ENCODE results near the gene HSPA12B.

HSPA12B gene

DNA sequence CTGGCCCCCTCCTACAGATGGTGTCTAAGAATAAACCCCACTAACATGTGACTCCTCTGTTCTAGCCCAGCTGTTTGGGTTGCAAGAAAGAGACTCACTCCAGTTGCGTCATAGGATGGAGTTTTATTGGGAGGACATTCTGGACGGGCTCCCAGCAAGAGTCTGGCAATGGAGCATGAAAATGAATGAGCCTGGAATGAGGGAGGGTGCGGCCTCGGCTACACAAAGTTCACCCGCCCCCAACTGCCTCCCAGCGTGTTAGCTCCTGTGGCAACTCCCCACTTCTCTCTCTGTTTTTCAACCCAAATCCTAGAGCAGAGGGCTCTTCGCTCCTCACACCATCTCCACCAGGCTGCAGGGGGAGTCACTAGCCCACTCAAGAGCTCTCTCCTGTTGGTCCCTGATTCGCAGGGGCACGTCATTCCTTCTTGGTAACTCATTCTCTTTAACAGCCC lies 45.6 kb upstream of the HSPA12B start (continued):
- TF ChIP-seq ZNF24 (tag by site-specific recombination; IDR thresholded peaks at IDR 0.05) (0 out of 2 replicates have a peak, but pooled peaks have one; percentile 30), ZNF157 (tag by site-specific recombination; IDR thresholded peaks at IDR 0.05) (no peak), GLIS2 (tag by site-specific recombination; IDR thresholded peaks at IDR 0.05) (peak; percentile 32; the same call in 1 of the 2 replicates), KLF9 (tag by site-specific recombination; IDR thresholded peaks at IDR 0.05; ENCODE audit: low read depth) (0 out of 2 replicates have a peak, but pooled peaks have one; percentile 6), ZNF169 (tag by site-specific recombination; IDR thresholded peaks at IDR 0.05) (no peak), KLF1 (tag by site-specific recombination; IDR thresholded peaks at IDR 0.05) (peak; percentile 21; the same call in 1 of the 2 replicates), ZNF423 (tag by site-specific recombination; IDR thresholded peaks at IDR 0.05) (no peak)
- TF ChIP-seq, protein P1, sequence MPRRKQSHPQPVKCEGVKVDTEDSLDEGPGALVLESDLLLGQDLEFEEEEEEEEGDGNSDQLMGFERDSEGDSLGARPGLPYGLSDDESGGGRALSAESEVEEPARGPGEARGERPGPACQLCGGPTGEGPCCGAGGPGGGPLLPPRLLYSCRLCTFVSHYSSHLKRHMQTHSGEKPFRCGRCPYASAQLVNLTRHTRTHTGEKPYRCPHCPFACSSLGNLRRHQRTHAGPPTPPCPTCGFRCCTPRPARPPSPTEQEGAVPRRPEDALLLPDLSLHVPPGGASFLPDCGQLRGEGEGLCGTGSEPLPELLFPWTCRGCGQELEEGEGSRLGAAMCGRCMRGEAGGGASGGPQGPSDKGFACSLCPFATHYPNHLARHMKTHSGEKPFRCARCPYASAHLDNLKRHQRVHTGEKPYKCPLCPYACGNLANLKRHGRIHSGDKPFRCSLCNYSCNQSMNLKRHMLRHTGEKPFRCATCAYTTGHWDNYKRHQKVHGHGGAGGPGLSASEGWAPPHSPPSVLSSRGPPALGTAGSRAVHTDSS (tag by site-specific recombination; IDR thresholded peaks at IDR 0.05), result no peak
- TF ChIP-seq, protein P2, sequence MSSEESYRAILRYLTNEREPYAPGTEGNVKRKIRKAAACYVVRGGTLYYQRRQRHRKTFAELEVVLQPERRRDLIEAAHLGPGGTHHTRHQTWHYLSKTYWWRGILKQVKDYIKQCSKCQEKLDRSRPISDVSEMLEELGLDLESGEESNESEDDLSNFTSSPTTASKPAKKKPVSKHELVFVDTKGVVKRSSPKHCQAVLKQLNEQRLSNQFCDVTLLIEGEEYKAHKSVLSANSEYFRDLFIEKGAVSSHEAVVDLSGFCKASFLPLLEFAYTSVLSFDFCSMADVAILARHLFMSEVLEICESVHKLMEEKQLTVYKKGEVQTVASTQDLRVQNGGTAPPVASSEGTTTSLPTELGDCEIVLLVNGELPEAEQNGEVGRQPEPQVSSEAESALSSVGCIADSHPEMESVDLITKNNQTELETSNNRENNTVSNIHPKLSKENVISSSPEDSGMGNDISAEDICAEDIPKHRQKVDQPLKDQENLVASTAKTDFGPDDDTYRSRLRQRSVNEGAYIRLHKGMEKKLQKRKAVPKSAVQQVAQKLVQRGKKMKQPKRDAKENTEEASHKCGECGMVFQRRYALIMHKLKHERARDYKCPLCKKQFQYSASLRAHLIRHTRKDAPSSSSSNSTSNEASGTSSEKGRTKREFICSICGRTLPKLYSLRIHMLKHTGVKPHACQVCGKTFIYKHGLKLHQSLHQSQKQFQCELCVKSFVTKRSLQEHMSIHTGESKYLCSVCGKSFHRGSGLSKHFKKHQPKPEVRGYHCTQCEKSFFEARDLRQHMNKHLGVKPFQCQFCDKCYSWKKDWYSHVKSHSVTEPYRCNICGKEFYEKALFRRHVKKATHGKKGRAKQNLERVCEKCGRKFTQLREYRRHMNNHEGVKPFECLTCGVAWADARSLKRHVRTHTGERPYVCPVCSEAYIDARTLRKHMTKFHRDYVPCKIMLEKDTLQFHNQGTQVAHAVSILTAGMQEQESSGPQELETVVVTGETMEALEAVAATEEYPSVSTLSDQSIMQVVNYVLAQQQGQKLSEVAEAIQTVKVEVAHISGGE (tag by site-specific recombination; conservative IDR thresholded peaks at IDR 0.05; ENCODE audit: low read depth), result no peak

DNA sequence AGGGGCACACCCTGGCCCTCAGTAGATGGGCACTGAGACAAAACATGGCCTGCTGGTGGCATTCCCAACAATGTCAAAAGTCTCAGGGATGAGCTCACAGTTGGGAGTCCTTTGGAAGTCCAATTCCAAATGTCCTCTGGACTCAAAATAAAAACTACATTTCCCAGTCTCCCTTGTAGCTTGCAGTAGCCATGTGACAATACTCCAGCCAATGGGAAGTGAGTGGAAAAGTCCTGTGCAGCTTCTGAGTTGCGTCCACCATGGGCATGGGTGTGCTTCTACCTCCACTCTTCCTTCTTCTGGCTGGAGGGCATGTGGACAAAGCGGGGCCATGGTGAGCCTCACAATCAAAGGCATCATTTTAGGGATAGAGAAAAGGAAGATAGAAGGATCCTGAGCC lies 44.8 kb upstream of the HSPA12B start:
- POLR2A ChIA-PET, result no interaction called here
- Histone ChIP-seq H3K27ac (ENCODE audit: extremely low read depth, low read depth, low read length) (no peak overlapping the region), H3K4me1 (ENCODE audit: control insufficient read depth, insufficient read depth, low read length) (no peaks in the 10 kb centered on the region; the same call in 1 of the 2 replicates), H3K9me3 (ENCODE audit: control insufficient read depth, insufficient read depth, low read depth, low read length) (no peaks in the 10 kb centered on the region), H3K4me3 (ENCODE audit: low read depth, low read length) (no peak overlapping the region), H3K36me3 (ENCODE audit: control insufficient read depth in 2 of 2, insufficient read depth in 1 of 2, low read length in 2 of 2) (no peaks in the 10 kb centered on the region)
- CTCF ChIA-PET, result interaction anchor here (0.6 to 5.1 kb wide), 8 partner anchors 9 to 384 kb away, joined by 3 to 34 read pairs (median 3); no protein-coding TSS in a partner anchor
- TF ChIP-seq HOXD13 (CRISPR knock-in tag; IDR thresholded peaks at IDR 0.05; ENCODE audit: borderline replicate concordance) (no peak), ZNF2 (tag by site-specific recombination; IDR thresholded peaks at IDR 0.05) (no peak), ZNF76 (tag by site-specific recombination; IDR thresholded peaks at IDR 0.05; ENCODE audit: borderline replicate concordance, low read depth) (peak; percentile 65), ZNF747 (tag by site-specific recombination; IDR thresholded peaks at IDR 0.05) (no peak), ZNF202 (tag by site-specific recombination; IDR thresholded peaks at IDR 0.05; ENCODE audit: borderline replicate concordance) (no peak), ZBTB7A (tag by site-specific recombination; IDR thresholded peaks at IDR 0.05; ENCODE audit: low read depth) (no peak), PRDM1 (tag by site-specific recombination; IDR thresholded peaks at IDR 0.05) (no peak), ZNF621 (tag by site-specific recombination; IDR thresholded peaks at IDR 0.05) (no peak), TCF7L2 (IDR thresholded peaks at IDR 0.05; ENCODE audit: borderline replicate concordance, low read depth, low read length) (no peak), ZNF48 (tag by site-specific recombination; IDR thresholded peaks at IDR 0.05) (no peak), ZBTB17 (tag by site-specific recombination; IDR thresholded peaks at IDR 0.05) (peak; percentile 33; the same call in 1 of the 2 replicates)
- TF ChIP-seq, protein P3, sequence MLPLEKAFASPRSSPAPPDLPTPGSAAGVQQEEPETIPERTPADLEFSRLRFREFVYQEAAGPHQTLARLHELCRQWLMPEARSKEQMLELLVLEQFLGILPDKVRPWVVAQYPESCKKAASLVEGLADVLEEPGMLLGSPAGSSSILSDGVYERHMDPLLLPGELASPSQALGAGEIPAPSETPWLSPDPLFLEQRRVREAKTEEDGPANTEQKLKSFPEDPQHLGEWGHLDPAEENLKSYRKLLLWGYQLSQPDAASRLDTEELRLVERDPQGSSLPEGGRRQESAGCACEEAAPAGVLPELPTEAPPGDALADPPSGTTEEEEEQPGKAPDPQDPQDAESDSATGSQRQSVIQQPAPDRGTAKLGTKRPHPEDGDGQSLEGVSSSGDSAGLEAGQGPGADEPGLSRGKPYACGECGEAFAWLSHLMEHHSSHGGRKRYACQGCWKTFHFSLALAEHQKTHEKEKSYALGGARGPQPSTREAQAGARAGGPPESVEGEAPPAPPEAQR (tag by site-specific recombination; IDR thresholded peaks at IDR 0.05), result no peak
- TF ChIP-seq, protein P4, sequence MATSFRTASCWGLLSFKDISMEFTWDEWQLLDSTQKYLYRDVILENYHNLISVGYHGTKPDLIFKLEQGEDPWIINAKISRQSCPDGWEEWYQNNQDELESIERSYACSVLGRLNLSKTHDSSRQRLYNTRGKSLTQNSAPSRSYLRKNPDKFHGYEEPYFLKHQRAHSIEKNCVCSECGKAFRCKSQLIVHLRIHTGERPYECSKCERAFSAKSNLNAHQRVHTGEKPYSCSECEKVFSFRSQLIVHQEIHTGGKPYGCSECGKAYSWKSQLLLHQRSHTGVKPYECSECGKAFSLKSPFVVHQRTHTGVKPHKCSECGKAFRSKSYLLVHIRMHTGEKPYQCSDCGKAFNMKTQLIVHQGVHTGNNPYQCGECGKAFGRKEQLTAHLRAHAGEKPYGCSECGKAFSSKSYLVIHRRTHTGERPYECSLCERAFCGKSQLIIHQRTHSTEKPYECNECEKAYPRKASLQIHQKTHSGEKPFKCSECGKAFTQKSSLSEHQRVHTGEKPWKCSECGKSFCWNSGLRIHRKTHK (tag by site-specific recombination; IDR thresholded peaks at IDR 0.05), result no peak
- TF ChIP-seq, protein P5, sequence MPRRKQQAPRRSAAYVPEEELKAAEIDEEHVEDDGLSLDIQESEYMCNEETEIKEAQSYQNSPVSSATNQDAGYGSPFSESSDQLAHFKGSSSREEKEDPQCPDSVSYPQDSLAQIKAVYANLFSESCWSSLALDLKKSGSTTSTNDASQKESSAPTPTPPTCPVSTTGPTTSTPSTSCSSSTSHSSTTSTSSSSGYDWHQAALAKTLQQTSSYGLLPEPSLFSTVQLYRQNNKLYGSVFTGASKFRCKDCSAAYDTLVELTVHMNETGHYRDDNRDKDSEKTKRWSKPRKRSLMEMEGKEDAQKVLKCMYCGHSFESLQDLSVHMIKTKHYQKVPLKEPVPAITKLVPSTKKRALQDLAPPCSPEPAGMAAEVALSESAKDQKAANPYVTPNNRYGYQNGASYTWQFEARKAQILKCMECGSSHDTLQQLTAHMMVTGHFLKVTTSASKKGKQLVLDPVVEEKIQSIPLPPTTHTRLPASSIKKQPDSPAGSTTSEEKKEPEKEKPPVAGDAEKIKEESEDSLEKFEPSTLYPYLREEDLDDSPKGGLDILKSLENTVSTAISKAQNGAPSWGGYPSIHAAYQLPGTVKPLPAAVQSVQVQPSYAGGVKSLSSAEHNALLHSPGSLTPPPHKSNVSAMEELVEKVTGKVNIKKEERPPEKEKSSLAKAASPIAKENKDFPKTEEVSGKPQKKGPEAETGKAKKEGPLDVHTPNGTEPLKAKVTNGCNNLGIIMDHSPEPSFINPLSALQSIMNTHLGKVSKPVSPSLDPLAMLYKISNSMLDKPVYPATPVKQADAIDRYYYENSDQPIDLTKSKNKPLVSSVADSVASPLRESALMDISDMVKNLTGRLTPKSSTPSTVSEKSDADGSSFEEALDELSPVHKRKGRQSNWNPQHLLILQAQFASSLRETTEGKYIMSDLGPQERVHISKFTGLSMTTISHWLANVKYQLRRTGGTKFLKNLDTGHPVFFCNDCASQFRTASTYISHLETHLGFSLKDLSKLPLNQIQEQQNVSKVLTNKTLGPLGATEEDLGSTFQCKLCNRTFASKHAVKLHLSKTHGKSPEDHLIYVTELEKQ (tag by site-specific recombination; IDR thresholded peaks at IDR 0.05; ENCODE audit: borderline replicate concordance), result no peak
